ENCODE measurements around the gene HNRNPD. TPM values are rescaled to one million over a fixed set of nuclear protein-coding genes. Genes with fewer than 3 reads are reported as not detected.
A peak's percentile ranks its signal among the peaks of the same experiment; 100 is the strongest.
"Not testable (repeated sequence)": the region's sequence is repeated elsewhere in the genome, so short reads cannot be mapped to it uniquely, and the experiment has no call there.

Gene HNRNPD, protein sequence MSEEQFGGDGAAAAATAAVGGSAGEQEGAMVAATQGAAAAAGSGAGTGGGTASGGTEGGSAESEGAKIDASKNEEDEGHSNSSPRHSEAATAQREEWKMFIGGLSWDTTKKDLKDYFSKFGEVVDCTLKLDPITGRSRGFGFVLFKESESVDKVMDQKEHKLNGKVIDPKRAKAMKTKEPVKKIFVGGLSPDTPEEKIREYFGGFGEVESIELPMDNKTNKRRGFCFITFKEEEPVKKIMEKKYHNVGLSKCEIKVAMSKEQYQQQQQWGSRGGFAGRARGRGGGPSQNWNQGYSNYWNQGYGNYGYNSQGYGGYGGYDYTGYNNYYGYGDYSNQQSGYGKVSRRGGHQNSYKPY
- 100 to 1,000 TPM in 1 of 4 donors, 10 to 100 TPM in 3; 54.0 to 140 (median 60.4) TPM for total RNA-seq

DNA sequence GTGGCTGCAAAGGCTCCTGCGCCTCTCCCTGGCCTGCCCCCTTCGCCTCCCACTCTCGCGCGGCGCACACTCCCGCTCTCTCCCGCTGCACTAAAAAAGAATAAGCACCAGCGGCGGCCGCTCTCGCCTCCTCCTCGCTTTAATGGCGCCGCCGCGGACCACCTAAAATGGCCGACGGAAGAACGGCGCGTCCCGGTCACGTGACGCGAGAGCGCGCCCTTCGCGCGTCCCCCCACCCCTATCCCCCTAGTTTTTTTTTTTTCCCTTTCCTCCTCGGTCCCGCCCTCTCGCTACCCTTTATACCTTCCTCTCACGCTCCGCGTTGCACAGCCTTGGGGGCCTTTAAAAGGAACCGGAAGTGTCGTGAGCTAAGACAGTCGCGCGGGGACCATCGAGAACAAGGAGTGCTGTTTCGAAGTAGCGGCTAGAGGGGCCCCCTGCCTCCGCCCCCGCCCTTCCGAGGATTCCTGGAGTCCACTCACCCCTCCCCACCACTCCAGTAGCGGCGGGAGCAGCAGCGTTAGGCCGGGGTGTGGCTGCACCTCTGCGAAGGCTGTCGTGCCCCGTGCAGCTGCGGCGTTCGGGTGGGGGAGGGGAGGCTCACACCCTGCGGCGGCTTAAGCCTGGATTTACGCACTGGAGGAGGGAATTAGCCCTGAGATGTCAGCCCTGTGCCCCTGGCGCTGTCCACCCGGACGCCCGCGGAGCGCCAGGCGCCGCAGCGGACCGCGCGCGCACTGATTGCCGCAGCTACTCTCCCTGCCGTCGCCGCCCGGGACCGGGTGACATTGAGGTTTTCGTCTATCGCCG is at the start of gene HNRNPD:
Gene HNRNPD, minus strand, starts transcription at position 176 of the 810 bp plus-strand sequence. CDS start 313 bp downstream, outside the sequence.
- peak within 1 kb of the TSS; percentile 95 for H3K4me3 ChIP-seq (ENCODE audit: low read depth, poor library complexity, severe bottlenecking)
- 0 to 1% methylated on average over 70 to 77 of the region's 83 CpGs for WGBS, 2 donors
- intact Hi-C loops (cut with DNase I; ENCODE audit: low total_unique reads): loop anchor here (5.0 kb wide), 1 partner anchor 53 kb away; no protein-coding TSS in a partner anchor
- peak in 1 of 2 donors; percentile 68 for TF ChIP-seq POLR2A (IDR thresholded peaks at IDR 0.05)
- TF ChIP-seq, protein P1, sequence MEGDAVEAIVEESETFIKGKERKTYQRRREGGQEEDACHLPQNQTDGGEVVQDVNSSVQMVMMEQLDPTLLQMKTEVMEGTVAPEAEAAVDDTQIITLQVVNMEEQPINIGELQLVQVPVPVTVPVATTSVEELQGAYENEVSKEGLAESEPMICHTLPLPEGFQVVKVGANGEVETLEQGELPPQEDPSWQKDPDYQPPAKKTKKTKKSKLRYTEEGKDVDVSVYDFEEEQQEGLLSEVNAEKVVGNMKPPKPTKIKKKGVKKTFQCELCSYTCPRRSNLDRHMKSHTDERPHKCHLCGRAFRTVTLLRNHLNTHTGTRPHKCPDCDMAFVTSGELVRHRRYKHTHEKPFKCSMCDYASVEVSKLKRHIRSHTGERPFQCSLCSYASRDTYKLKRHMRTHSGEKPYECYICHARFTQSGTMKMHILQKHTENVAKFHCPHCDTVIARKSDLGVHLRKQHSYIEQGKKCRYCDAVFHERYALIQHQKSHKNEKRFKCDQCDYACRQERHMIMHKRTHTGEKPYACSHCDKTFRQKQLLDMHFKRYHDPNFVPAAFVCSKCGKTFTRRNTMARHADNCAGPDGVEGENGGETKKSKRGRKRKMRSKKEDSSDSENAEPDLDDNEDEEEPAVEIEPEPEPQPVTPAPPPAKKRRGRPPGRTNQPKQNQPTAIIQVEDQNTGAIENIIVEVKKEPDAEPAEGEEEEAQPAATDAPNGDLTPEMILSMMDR (IDR thresholded peaks at IDR 0.05): no peak
- peak; percentile 98 to 99 for DNase-seq (ENCODE audit: low spot score in 2 of 2)

DNA sequence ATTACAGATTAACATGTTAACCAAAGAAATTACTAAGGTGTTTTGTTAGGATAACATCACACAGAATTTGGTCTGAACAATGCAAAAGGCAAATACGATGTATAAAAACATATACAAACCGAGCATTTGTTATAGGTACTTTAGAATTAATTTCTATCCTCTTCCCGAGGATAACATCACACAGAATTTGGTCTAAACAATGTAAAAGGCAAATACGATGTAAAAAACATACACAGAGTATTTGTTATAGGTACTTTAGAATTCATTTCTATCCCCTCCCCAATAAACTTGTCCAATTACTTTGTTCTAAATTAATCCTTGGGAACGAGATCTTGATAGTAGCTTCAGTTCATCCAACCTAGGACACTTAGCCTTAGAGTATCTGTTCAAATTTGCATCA is 48.8 kb upstream of the HNRNPD start:
- DNase-seq (ENCODE audit: low spot score in 2 of 2): no peak
- whole genome bisulfite sequencing, 2 donors: 83 to 90% methylated on average over 5 of the region's 5 CpGs
- TF ChIP-seq POLR2A (IDR thresholded peaks at IDR 0.05): no peak
- TF ChIP-seq, protein P1 (IDR thresholded peaks at IDR 0.05): no peak
- intact Hi-C loops (cut with DNase I; ENCODE audit: low total_unique reads): no loop called here
- H3K4me3 ChIP-seq (ENCODE audit: low read depth, poor library complexity, severe bottlenecking): no peak overlapping the region

DNA sequence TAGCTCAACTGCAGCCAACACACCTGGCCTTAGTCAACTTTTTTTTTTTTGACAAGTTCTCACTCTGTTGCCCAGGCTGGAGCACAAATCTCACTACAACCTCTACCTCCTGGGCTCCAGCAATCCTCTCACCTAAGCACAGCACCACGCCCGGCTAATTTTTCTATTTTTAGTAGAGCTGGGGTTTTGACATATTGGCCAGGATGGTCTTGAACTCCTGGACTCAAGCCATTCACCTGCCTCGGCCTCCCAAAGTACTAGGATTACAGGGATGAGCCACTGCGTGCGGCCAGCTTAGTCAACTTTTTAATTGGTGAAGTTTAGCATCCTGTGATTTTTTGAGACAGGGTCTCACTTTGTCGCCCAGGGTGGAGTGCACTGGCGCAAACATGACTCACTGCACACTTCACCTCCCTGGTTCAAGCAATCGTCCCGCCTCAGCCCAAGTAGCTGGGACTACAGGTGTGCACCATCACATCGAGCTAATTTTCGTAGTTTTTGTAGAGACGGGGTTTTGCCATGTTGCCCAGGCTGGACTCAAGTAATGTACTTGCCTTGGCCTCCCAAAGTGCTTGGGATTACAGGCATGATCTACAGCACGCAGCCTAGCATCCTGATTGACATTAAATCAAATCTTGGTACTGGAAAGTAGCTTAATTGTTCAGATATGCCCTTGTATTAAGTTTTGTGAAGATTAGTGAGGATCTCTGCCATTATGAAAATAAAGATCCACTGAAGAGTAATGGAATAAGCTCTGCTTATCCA is 48.2 kb upstream of the HNRNPD start:
- intact Hi-C loops (cut with DNase I; ENCODE audit: low total_unique reads): no loop called here
- no peak overlapping the region for H3K4me3 ChIP-seq (ENCODE audit: low read depth, poor library complexity, severe bottlenecking)
- WGBS, 2 donors: 83 to 89% methylated on average over 13 of the region's 13 CpGs
- TF ChIP-seq, protein P1 (IDR thresholded peaks at IDR 0.05): no peak
- no peak for DNase-seq (ENCODE audit: low spot score in 2 of 2)

DNA sequence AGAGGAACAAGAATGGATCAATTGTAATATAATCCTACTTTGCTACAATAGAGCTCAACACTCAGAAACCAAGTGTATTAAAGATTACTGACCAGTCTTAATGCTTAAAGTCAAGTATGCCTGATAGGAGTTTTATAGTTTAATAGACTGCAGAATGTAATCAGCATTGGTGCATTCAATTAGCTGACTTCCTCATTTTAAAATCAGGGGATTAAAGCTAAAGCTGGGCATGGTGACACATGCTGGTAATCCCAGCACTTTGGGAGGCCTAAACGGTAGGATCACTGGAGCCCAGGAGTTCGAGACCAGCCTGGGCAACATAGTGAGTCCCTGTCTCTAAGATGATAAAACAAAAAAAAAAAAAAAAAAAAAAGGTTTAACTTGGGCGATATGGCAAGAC is 45.7 kb upstream of the HNRNPD start:
- 73 to 86% methylated on average over 3 of the region's 3 CpGs for WGBS, 2 donors
- no peak for DNase-seq (ENCODE audit: low spot score in 2 of 2)
- TF ChIP-seq, protein P1 (IDR thresholded peaks at IDR 0.05): no peak
- TF ChIP-seq POLR2A (IDR thresholded peaks at IDR 0.05): no peak
- intact Hi-C loops (cut with DNase I; ENCODE audit: low total_unique reads): no loop called here
- H3K4me3 ChIP-seq (ENCODE audit: low read depth, poor library complexity, severe bottlenecking): no peak overlapping the region

DNA sequence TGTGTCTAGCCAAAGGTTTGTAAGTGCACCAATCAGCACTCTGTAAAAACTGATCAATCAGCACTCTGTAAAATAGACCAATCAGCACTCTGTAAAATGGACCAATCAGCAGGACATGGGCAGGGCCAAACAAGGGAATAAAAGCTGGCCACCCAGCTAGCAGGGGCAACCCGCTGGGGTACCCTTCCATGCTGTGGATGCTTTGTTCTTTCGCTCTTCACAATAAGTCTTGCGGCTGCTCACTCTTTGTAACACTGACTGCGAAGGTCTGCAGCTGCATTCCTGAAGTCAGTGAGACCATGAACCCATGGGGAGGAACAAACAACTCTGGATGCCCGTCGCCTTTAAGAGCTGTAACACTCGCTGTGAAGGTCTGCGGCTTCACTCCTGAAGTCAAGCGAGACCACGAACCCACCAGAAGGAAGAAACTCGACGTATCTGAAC is 42.2 kb upstream of the HNRNPD start:
- WGBS, 2 donors: 91% methylated on average over 12 of the region's 12 CpGs
- no peak for DNase-seq (ENCODE audit: low spot score in 2 of 2)
- no peak overlapping the region for H3K4me3 ChIP-seq (ENCODE audit: low read depth, poor library complexity, severe bottlenecking)
- TF ChIP-seq, protein P1 (IDR thresholded peaks at IDR 0.05): no peak
- TF ChIP-seq POLR2A (IDR thresholded peaks at IDR 0.05): no peak
- intact Hi-C loops (cut with DNase I; ENCODE audit: low total_unique reads): no loop called here

DNA sequence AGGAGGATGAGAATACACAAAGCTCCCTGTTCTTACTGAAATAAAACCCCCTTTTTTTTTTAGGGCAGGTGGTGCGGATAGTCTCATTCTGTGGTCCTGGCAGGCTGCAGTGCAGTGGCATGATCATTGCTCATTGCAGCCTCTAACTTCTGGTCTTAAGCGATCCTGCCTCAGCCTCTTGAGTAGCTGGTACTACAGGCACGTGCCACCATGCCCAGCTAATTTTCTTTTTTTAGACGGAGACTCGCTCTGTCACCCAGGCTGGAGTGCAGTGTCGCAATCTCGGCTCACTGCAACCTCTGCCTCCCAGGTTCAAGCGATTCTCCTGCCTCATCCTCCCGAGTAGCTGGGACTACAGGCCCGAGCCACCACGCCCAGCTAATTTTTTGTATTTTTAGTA is 41.3 kb upstream of the HNRNPD start:
- intact Hi-C loops (cut with DNase I; ENCODE audit: low total_unique reads); H3K4me3 ChIP-seq (ENCODE audit: low read depth, poor library complexity, severe bottlenecking); DNase-seq (ENCODE audit: low spot score in 2 of 2): not testable (repeated sequence)
- 91 to 94% methylated on average over 11 of the region's 11 CpGs for WGBS, 2 donors

Measured in lower leg skin (tissue), 4 donors.